Renal pelvis (tissue), 4 donors: Measurements from ENCODE around the gene IKZF3. TPM values are rescaled to one million over a fixed set of nuclear protein-coding genes. Genes with fewer than 3 reads are reported as not detected.
"Not testable (repeated sequence)": the region's sequence is repeated elsewhere in the genome, so short reads cannot be mapped to it uniquely, and the experiment has no call there.

Experiments used
- DNase-seq: peaks from one replicate; pipeline ENCODE4 v3.0.0-alpha.2; 2013
- polyA plus RNA-seq, 3 donors: library from polyadenylated mRNA; unstranded; fragments of 120-200 nt; gene quantifications; one replicate each; pipeline ENCODE4 v1.2.1, GENCODE V29; 2013; ENCODE audit not compliant: insufficient read length in 3 of 3

The IKZF3 gene
- polyA plus RNA-seq, 3 donors, result 0.23 to 0.33 (median 0.30) TPM

GRCh38 chr17:39739885-39740356 lies 124.2 kb downstream of the IKZF3 start:
- no peak for DNase-seq

GRCh38 chr17:39738983-39739884 lies 124.9 kb downstream of the IKZF3 start:
- DNase-seq, result peak; percentile 88

GRCh38 chr17:39738568-39738901 lies 125.6 kb downstream of the IKZF3 start:
- DNase-seq, result no peak

- DNase-seq, result no peak
These were observed 126.1 kb downstream of the IKZF3 start, which contains the start of gene GRB7 for GRCh38 chr17:39737760-39738567. GRB7 (plus strand) TSS chr17:39737938; CDS start chr17:39742302, 4,364 bp downstream.

- no peak for DNase-seq
These were observed 126.8 kb downstream of the IKZF3 start for GRCh38 chr17:39737206-39737759.

- DNase-seq, result no peak
These were observed 127.6 kb downstream of the IKZF3 start for GRCh38 chr17:39736319-39737165.

- no peak for DNase-seq
These were observed 128.2 kb downstream of the IKZF3 start for GRCh38 chr17:39735882-39736281.

GRCh38 chr17:39732586-39732985 lies 131.5 kb downstream of the IKZF3 start:
- no peak for DNase-seq

GRCh38 chr17:39730095-39730921 lies 133.8 kb downstream of the IKZF3 start, which contains the start of gene MIEN1:
MIEN1 (minus strand) TSS chr17:39730532; CDS start chr17:39730495, 37 bp downstream.
- DNase-seq, result no peak

GRCh38 chr17:39729280-39729851 lies 134.7 kb downstream of the IKZF3 start:
- DNase-seq, result no peak

GRCh38 chr17:39727556-39727955 lies 136.6 kb downstream of the IKZF3 start:
- DNase-seq, result no peak

- DNase-seq, result no peak
These were observed 137.5 kb downstream of the IKZF3 start for GRCh38 chr17:39726617-39727016.

- not testable (repeated sequence) for DNase-seq
These were observed 138.2 kb downstream of the IKZF3 start for GRCh38 chr17:39725923-39726322.

GRCh38 chr17:39724731-39725130 lies 139.4 kb downstream of the IKZF3 start:
- no peak for DNase-seq

- no peak for DNase-seq
These were observed 140.9 kb downstream of the IKZF3 start for GRCh38 chr17:39722965-39723848.

- DNase-seq, result no peak
These were observed 142.0 kb downstream of the IKZF3 start for GRCh38 chr17:39722104-39722503.

- no peak for DNase-seq
These were observed 144.4 kb downstream of the IKZF3 start for GRCh38 chr17:39719563-39720355.

GRCh38 chr17:39717660-39718059 lies 146.5 kb downstream of the IKZF3 start:
- DNase-seq, result no peak
